HG03135 (cell line): ENCODE results near the gene SORBS2.

Experiments
- ATAC-seq: cut with Tn5 transposase; IDR thresholded peaks from one replicate; pipeline ENCODE4 v1.9.1; 2021; ENCODE audit warnings: mild to moderate bottlenecking, moderate library complexity; ENCODE audit not compliant: unreplicated experiment

The SORBS2 gene

DNA sequence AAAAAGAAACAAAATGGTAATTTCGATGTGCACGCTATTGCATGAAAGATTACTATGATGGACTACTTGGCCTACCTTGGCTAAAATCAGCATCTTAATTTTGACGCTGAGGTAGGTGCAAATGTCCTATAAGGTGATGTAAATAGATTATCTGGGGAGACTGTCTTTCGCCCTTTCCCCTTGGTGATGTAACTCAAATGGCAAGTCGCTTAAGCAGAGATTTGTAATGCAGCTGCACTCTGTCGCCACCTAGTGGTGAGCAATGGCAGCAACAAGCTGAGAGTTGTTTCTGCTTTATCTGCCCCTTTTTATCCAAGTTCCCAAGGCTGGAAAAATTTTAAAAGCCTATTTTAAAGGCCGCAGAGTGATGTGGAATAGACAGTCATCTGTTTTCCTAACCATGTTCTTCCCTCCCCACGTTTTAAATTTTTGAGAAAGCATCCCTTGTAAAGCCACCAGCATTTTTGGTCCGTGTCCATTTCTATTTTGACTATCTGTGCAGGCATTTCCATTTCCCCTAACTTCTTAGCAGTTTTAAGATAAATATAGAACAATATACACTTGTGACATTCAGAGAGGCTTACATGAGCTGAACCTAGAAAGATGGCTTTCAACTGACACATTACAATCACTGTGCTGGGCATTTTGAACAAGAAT is 214.3 kb downstream of the SORBS2 start:
- peak; percentile 66 for ATAC-seq

GRCh38 chr4:185592845-185593488 is 219.0 kb downstream of the SORBS2 start:
- no peak for ATAC-seq

- ATAC-seq, result no peak
Observed at GRCh38 chr4:185592438-185592837, 219.6 kb downstream of the SORBS2 start.

DNA sequence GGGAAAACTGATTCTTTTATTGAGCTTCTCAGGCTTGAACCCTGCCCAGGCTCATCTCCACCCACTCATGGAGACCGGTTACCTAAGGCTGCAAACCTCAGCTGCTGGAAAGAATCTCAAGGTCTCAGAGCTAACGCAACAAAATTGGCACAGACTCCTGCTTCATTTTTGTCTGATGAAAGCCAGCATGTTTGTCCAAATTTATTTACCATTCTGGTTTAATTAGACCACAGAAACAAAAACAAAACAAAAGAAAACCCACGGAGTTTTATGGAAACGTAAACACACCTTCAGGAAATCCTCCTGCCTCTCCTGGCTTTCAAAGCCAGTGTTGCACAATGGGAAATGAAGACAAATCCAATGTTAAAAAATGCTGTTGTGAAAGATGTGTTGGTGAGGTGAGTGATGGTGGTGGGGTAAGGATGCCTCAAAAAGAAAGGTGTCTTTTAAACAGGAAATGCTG is 220.3 kb downstream of the SORBS2 start:
- ATAC-seq, result no peak

GRCh38 chr4:185590982-185591381 is 221.0 kb downstream of the SORBS2 start:
- ATAC-seq, result no peak

GRCh38 chr4:185589067-185589836 is 222.7 kb downstream of the SORBS2 start:
- ATAC-seq, result no peak

DNA sequence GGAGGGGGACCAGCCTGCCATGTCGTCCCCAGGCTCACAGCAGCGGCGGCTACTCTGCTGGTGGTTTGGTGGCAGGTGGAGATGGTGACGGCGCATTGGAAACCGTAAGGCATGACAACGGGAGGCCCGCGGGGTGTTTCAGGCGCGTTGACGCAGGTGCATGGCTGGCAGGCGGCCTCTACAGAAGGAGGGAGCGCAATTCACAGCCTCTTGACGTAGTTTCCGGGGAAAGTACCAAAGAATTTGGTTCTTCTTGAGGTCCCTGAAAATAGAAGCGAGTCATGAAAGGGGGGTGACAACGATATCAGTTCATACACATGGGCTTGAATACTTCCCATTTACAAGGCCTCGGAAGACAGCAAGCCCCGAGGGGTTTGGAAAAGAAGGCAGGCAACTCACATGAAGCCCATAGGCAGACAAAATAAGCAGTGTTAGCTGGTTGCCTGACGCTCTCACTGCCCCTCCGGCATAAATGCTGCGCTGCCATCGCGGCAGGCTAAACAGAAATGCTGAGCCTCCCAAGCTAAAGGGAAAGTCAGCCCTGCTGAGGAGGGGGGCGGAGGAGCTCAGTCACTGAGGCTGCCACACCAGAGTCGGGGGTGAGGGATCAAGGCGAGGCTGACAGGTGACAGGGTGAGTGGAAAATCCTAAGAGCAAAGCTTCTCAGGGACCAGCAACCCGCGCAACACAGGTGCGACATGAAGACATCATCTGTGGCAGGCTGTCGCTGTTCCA is 224.4 kb downstream of the SORBS2 start:
- ATAC-seq, result peak; percentile 98

DNA sequence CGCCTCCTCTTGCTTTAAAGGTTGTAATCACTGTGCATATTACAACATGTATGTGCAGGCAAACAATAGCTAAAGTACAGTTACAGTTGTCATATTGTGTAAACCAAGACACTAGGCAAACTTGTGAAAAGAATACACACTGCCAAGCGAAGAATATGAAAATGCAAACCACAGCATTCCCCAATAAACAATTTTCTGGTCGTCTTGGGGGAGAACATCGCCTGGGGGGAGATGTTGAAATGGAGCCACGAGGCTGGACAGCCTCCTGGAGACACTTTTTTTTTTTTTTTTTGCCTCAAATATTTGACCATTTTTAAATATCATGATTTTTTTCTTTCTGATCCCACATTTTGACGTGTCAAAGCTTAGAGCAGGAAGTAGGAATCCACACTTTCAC is 225.0 kb downstream of the SORBS2 start:
- ATAC-seq, result no peak

- no peak for ATAC-seq
Observed at GRCh38 chr4:185585211-185585610, 226.8 kb downstream of the SORBS2 start.

DNA sequence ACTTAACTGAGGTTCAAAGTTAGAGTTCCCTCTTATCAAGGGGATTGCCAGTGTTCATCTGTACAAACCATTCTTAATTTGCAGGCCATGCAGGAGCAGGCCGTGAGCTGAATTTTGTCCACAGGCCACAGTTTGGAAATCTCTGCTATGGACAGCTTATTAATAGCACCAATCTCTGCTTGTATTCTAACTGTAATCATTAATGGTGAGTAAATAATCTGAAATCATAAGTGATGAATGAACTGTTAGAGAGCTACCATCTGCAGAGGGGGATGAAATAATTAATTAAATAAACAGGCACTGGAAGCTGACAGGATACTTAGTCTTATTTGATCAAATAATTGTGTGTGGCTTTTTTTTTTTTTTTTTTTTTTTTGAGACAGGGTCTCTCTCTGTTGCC is 228.2 kb downstream of the SORBS2 start:
- no peak for ATAC-seq

DNA sequence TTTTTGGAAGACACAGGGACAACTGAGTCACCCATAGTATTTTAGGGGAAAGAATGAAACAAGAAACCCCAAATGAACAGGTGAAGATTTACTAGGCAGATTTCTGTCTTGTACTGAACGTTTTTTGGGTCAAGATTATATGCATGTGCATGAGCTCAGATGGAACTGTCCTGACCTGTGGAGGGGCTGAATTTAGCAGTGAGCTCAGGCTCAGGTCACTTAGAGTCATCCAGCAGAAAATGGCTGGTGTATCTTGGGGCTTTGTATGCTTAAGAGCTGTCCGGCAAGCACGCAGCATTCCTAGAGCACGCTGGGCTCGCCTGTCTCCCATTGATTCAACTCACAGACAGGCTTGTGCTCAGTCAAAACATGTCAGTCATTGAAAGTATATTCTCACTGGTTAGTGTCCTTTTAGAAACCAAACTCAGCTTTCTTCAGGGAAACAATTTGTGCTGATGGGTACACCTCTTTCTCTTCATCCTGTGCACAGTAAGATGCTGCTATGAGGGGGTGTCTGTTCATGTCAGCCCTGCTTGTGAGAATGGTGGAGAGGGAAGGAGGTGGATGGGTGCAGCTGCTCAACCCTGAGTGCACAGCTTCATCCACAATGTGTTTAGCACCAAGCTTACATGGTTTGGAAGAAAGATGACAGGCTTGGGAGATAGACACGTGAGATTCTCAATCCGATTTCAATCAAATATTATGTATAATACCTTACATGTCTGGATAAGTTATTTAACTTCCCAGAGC is 229.2 kb downstream of the SORBS2 start:
- no peak for ATAC-seq

GRCh38 chr4:185580699-185581098 is 231.3 kb downstream of the SORBS2 start:
- no peak for ATAC-seq

DNA sequence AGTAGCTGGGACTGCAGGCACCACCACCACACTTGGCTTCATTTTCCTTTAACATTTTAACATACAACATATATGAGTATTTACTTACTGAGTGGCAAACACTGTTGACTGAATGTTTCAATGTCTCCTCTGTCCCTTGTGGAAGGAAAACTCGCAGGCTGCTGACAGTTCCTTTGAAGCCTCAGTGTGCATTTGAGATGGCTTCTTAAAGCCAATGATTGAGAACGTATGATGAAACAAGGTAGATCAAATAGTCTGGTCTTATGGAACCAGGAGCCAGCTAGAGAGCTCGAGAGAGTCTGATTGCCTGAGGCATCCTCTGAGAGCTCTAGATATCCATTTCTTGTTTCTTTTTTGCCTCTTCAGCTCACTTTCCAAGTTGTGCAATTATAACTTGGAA is 233.7 kb downstream of the SORBS2 start:
- no peak for ATAC-seq

- ATAC-seq, result no peak
Observed at GRCh38 chr4:185576962-185577950, 234.7 kb downstream of the SORBS2 start.

GRCh38 chr4:185576314-185576961 is 235.6 kb downstream of the SORBS2 start:
- ATAC-seq, result no peak

DNA sequence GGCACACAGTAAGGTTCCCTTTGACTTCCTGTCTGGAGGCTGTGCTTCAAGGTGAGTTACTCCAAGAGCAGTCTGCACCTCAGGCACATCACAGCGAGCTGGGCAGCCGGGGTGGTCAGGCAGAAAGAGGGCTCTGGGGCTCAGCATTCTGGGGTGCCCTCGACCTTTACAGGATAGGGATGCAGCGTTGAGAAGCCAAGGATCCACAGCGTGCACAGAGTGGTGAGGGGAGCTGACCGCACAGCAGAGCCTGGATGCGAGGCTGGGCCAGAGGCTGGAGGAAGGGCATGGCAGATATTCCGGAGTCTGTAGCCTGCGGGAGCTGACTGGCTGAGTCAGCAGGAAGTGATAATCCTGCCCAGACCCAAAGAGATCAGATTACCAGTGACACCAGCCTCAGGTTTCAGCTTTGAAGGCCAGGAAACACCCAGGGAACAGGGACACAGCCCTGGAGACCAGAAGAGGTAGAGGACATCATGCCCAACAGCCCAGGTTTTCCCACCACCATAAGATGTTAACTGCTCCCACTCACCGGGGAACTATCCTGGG is 238.3 kb downstream of the SORBS2 start:
- no peak for ATAC-seq

- ATAC-seq, result no peak
Observed at GRCh38 chr4:185570727-185571126, 241.3 kb downstream of the SORBS2 start.
